GM19043 (cell line): Measurements from ENCODE around the gene GIPR.
"Not testable (repeated sequence)": the region's sequence is repeated elsewhere in the genome, so short reads cannot be mapped to it uniquely, and the experiment has no call there.

Experiments
- ATAC-seq: cut with Tn5 transposase; IDR thresholded peaks from one replicate; pipeline ENCODE4 v1.9.1; 2021; ENCODE audit warnings: low read depth; ENCODE audit not compliant: unreplicated experiment

The GIPR gene

GRCh38 chr19:45691516-45692186 lies 23.6 kb downstream of the GIPR start, which contains the start of gene SNRPD2:
Gene SNRPD2, minus strand, starts transcription at chr19:45691953. Its CDS starts 65 bp downstream, at chr19:45691888.
- ATAC-seq: peak; percentile 44

- ATAC-seq: peak; percentile 82
These were observed 24.4 kb downstream of the GIPR start, which contains the start of gene QPCTL for GRCh38 chr19:45692187-45693105. Gene QPCTL, plus strand, starts transcription at chr19:45692666. Its CDS starts 38 bp downstream, at chr19:45692704.

GRCh38 chr19:45693106-45693788 lies 25.2 kb downstream of the GIPR start:
- no peak for ATAC-seq

- ATAC-seq: no peak
These were observed 33.7 kb downstream of the GIPR start for GRCh38 chr19:45701676-45702075.

- no peak for ATAC-seq
These were observed 37.1 kb downstream of the GIPR start for GRCh38 chr19:45705115-45705514.

GRCh38 chr19:45705710-45706415 lies 37.8 kb downstream of the GIPR start:
- no peak for ATAC-seq

- no peak for ATAC-seq
These were observed 42.5 kb downstream of the GIPR start for GRCh38 chr19:45710356-45711130.

GRCh38 chr19:45711851-45712698 lies 44.1 kb downstream of the GIPR start:
- no peak for ATAC-seq

GRCh38 chr19:45712699-45713067 lies 44.7 kb downstream of the GIPR start:
- ATAC-seq: no peak

- no peak for ATAC-seq
These were observed 45.1 kb downstream of the GIPR start for GRCh38 chr19:45713141-45713540.

GRCh38 chr19:45715139-45715538 lies 47.1 kb downstream of the GIPR start:
- no peak for ATAC-seq

GRCh38 chr19:45716359-45717130 lies 48.5 kb downstream of the GIPR start:
- ATAC-seq: no peak

- peak; percentile 94 for ATAC-seq
These were observed 49.3 kb downstream of the GIPR start for GRCh38 chr19:45717131-45717982.

GRCh38 chr19:45717983-45718650 lies 50.1 kb downstream of the GIPR start:
- no peak for ATAC-seq

GRCh38 chr19:45720065-45720464 lies 52.0 kb downstream of the GIPR start:
- not testable (repeated sequence) for ATAC-seq

GRCh38 chr19:45728683-45729082 lies 60.7 kb downstream of the GIPR start:
- ATAC-seq: not testable (repeated sequence)
